GM12864 (cell line): ENCODE measurements around the gene ST3GAL6.

ENCODE experiments used
- DNase-seq: peaks from one replicate; pipeline ENCODE4 v3.0.0-alpha.2; 2011; ENCODE audit warnings: low read depth
- H3K4me3 ChIP-seq: 2 replicates; pipeline ENCODE4 v1.5.1; 2011; ENCODE audit warnings: mild to moderate bottlenecking, low read depth, low read length, control low read depth
- CTCF ChIP-seq: IDR thresholded peaks from 2 replicates; pipeline ENCODE4 v1.5.1; 2011; ENCODE audit warnings: low read depth, mild to moderate bottlenecking, moderate library complexity, low read length, control low read depth, inconsistent platforms; ENCODE audit errors: missing control alignments

ST3GAL6 gene

GRCh38 chr3:98839846-98840245 lies 76.7 kb downstream of the ST3GAL6 start:
- no peak for DNase-seq
- no peak for TF ChIP-seq CTCF
- H3K4me3 ChIP-seq: no peak overlapping the region

- no peak overlapping the region for H3K4me3 ChIP-seq
- no peak for TF ChIP-seq CTCF
- no peak for DNase-seq
These were observed 80.3 kb downstream of the ST3GAL6 start for GRCh38 chr3:98843266-98843959.
